ENCODE results near the gene KLHL22. TPM values are rescaled to one million over a fixed set of nuclear protein-coding genes. Genes with fewer than 3 reads are reported as not detected.

The KLHL22 gene
- total RNA-seq, 1 donor, result 36.9 TPM

DNA sequence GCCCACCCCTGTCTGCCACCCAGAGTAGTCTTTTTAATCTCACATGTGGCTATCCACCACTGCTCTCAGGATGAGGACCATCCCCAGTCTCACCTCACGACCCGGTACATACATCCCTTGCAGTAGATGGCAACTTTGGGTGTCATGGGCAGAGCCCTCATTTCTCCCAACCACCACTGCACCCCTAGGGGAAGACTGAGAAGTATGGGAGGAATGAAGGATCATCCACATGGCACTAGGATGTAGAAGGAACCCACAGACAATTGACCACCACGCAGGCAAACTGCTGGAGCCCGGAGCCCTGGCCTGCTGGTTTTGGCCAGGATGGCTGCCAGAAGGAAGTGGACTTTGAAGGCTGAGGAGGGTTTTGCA is 56.1 kb downstream of the KLHL22 start:
- Histone ChIP-seq H3K79me2 (ENCODE audit: insufficient read depth, low read length) (peaks cover 21% of the 10 kb centered on the region), H3K36me3 (ENCODE audit: insufficient read depth, low read length) (peaks cover 15% of the 10 kb centered on the region), H3K4me2 (ENCODE audit: insufficient read depth, low read length) (no peak overlapping the region), H4K20me1 (ENCODE audit: insufficient read depth, low read length) (peaks cover 22% of the 10 kb centered on the region), H3K27ac (ENCODE audit: low read depth, low read length) (no peak overlapping the region), H3K27me3 (ENCODE audit: insufficient read depth, low read length) (no peaks in the 10 kb centered on the region), H3K4me1 (ENCODE audit: insufficient read depth, low read length) (peaks cover 25% of the 10 kb centered on the region), H3K4me3 (ENCODE audit: insufficient read depth, low read length) (no peak overlapping the region), H2AFZ (ENCODE audit: low read length) (no peak overlapping the region), H3K9me3 (ENCODE audit: low read depth, low read length) (no peaks in the 10 kb centered on the region)
- TF ChIP-seq, protein P1, sequence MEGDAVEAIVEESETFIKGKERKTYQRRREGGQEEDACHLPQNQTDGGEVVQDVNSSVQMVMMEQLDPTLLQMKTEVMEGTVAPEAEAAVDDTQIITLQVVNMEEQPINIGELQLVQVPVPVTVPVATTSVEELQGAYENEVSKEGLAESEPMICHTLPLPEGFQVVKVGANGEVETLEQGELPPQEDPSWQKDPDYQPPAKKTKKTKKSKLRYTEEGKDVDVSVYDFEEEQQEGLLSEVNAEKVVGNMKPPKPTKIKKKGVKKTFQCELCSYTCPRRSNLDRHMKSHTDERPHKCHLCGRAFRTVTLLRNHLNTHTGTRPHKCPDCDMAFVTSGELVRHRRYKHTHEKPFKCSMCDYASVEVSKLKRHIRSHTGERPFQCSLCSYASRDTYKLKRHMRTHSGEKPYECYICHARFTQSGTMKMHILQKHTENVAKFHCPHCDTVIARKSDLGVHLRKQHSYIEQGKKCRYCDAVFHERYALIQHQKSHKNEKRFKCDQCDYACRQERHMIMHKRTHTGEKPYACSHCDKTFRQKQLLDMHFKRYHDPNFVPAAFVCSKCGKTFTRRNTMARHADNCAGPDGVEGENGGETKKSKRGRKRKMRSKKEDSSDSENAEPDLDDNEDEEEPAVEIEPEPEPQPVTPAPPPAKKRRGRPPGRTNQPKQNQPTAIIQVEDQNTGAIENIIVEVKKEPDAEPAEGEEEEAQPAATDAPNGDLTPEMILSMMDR (IDR thresholded peaks at IDR 0.05; ENCODE audit: extremely low read depth, low read depth, low read length), result no peak
- DNase-seq (ENCODE audit: insufficient read length, low spot score, missing footprints), result peak; percentile 56

DNA sequence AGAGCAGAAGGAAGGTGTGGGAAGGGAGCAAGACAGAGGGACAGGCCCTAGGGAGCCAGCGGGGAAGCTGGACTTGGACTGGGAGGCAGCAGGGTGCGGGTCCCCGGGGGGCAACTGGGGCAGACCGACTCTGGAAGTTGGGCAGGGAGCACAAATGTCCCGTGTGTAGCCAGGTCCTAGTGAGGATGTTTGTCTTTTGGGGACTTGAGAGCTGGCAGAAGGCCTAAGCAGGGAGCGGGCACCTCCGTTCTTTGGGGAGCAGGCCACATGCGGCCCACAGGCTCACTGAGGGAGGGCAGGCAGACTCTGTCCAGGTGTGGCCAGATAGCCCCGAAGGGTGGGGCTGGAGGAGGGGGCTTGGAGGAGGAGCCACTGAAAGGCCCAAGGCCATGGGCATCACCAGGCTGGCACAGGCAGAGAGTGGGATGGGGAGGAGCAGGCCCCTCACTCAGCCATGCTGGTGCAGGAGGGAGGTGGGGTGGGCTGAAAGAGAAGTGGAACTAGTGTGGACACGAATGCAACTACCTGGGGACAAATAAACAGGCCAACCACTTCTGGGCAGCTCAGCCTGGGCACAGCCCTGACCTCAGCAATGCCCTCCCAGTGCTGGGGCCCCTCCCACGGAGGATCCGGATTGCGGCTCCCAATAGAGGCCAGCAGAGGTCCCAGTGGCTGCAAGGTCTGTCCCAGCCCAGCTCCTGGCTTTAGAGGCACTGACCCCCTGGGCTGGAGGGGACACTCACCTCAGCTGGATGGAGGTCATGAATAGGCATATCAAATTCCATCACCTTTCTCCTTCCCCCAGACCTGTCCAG is 56.7 kb downstream of the KLHL22 start:
- no peak overlapping the region for H2AFZ ChIP-seq (ENCODE audit: low read length)
- peak overlapping the region; percentile 95 for H3K4me3 ChIP-seq (ENCODE audit: insufficient read depth, low read length)
- peak; percentile 99 for DNase-seq (ENCODE audit: insufficient read length, low spot score, missing footprints)
- peaks cover 28% of the 10 kb centered on the region for H3K79me2 ChIP-seq (ENCODE audit: insufficient read depth, low read length)
- TF ChIP-seq, protein P1 (IDR thresholded peaks at IDR 0.05; ENCODE audit: extremely low read depth, low read depth, low read length), result peak; percentile 47
- no peaks in the 10 kb centered on the region for H3K27me3 ChIP-seq (ENCODE audit: insufficient read depth, low read length)
- peak overlapping the region; percentile 81 for H3K4me2 ChIP-seq (ENCODE audit: insufficient read depth, low read length)
- H4K20me1 ChIP-seq (ENCODE audit: insufficient read depth, low read length), result peaks cover 28% of the 10 kb centered on the region
- H3K36me3 ChIP-seq (ENCODE audit: insufficient read depth, low read length), result peaks cover 10% of the 10 kb centered on the region
- peak overlapping the region; percentile 32 for H3K27ac ChIP-seq (ENCODE audit: low read depth, low read length)
- H3K4me1 ChIP-seq (ENCODE audit: insufficient read depth, low read length), result peaks cover 25% of the 10 kb centered on the region
- H3K9me3 ChIP-seq (ENCODE audit: low read depth, low read length), result no peaks in the 10 kb centered on the region

DNA sequence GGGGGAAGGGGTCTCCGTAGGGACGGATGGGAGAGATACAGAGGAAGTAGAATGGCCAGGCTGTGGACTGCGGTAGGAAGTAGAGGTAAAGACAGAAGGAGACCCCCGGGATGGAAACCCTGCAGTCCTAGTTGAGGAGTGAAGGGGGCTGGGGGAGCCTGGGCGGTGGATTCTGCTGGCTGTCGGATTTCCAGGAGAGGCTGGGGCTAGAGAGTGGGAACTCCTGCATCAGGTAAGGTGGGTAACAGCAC is 57.2 kb downstream of the KLHL22 start:
- Histone ChIP-seq H3K79me2 (ENCODE audit: insufficient read depth, low read length) (peaks cover 33% of the 10 kb centered on the region), H2AFZ (ENCODE audit: low read length) (peak overlapping the region; percentile 70), H3K27me3 (ENCODE audit: insufficient read depth, low read length) (no peaks in the 10 kb centered on the region), H3K9me3 (ENCODE audit: low read depth, low read length) (no peaks in the 10 kb centered on the region), H4K20me1 (ENCODE audit: insufficient read depth, low read length) (peaks cover 34% of the 10 kb centered on the region), H3K4me1 (ENCODE audit: insufficient read depth, low read length) (peaks cover 25% of the 10 kb centered on the region), H3K4me2 (ENCODE audit: insufficient read depth, low read length) (peak overlapping the region; percentile 81), H3K36me3 (ENCODE audit: insufficient read depth, low read length) (peaks cover 10% of the 10 kb centered on the region), H3K27ac (ENCODE audit: low read depth, low read length) (peak overlapping the region; percentile 32), H3K4me3 (ENCODE audit: insufficient read depth, low read length) (peak overlapping the region; percentile 95)
- TF ChIP-seq, protein P1 (IDR thresholded peaks at IDR 0.05; ENCODE audit: extremely low read depth, low read depth, low read length), result no peak
- no peak for DNase-seq (ENCODE audit: insufficient read length, low spot score, missing footprints)

DNA sequence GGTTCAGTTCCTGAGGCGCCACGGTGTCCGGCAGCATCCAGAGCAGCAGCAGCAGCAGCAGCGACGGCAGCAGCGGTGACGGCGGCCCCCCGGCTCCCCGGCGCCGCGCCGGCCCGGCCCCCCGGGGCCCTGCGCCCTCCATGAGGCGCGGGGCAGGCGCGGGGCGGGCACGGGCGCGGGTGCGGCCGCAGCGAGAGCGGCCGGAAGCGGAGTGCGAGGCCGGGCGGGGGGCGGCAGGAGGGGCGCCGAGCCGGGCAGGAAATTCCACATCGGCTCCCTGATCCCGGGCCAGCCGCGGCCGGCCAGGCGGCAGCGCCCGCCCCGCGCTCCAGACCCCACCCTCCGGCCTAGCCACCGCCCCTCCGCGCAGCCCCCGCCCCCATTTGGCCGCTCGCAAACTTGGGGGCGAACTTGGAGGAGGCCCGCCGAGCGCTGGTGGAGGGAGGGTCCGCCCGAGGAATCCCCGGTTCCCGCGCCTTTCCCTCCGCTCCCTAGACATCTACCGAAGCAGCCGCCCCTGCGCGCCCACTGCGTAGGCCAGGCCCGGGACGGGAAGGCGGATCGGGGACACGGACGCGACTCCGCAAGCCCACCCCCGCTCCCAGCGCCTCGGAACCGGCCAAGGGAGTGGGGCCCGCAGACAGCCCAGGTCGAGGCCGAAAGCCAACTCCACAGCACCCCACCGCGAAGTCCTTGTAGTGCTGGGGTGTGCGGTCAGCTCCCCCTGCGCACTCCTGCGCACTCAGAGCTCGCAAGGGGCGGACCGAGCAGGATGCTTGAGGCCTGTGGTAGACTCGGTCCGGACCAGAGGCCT is 57.8 kb downstream of the KLHL22 start, which contains the start of gene SCARF2:
Gene SCARF2, minus strand, starts transcription at position 213 of the 814 bp plus-strand sequence. Its CDS starts 71 bp downstream, at position 142.
- Histone ChIP-seq H3K9me3 (ENCODE audit: low read depth, low read length) (no peaks in the 10 kb centered on the region), H3K36me3 (ENCODE audit: insufficient read depth, low read length) (peaks cover 10% of the 10 kb centered on the region), H3K79me2 (ENCODE audit: insufficient read depth, low read length) (peaks cover 39% of the 10 kb centered on the region), H2AFZ (ENCODE audit: low read length) (peak within 1 kb of the TSS; percentile 70), H3K4me2 (ENCODE audit: insufficient read depth, low read length) (peak within 1 kb of the TSS; percentile 88), H3K4me1 (ENCODE audit: insufficient read depth, low read length) (peaks cover 25% of the 10 kb centered on the region), H3K27me3 (ENCODE audit: insufficient read depth, low read length) (no peaks in the 10 kb centered on the region), H3K4me3 (ENCODE audit: insufficient read depth, low read length) (peak within 1 kb of the TSS; percentile 95), H3K27ac (ENCODE audit: low read depth, low read length) (peak within 1 kb of the TSS; percentile 61), H4K20me1 (ENCODE audit: insufficient read depth, low read length) (peaks cover 39% of the 10 kb centered on the region)
- peak; percentile 99 for DNase-seq (ENCODE audit: insufficient read length, low spot score, missing footprints)
- TF ChIP-seq, protein P1 (IDR thresholded peaks at IDR 0.05; ENCODE audit: extremely low read depth, low read depth, low read length), result no peak
